Measurements from ENCODE around the gene SERPINA4.

Gene SERPINA4

DNA sequence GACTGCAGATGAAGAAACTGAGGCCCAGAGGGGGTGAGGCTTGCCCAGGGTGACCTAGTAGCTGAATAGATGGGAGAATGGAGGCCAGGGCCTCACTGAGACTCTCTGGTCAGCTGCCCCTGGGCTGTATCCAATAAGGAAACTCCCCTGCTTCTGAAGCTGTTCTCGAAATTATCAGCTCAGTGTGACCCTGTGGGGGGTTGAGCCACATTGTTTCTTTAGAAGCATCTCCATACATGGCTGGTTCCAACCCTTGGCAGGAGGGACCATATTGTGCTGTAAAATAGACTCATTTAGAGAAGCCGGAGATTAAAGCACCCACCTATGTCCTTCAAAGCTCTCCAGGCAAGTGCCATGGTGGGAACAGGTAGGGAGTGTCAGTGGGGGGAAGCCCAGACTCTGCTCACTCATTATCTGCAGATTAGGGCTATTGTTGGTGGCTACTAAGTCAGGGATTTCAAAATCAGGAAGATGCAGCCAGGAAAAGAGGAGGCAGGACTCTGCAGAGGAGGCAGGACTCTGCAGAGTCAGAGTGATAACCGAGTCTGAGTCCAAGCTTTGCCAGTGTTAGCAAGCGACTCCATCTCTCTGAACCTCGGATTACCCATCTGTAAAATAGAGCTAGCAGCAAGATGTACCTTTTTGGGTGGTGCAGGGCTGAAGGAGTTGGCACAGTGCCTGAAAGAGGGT is 23.5 kb downstream of the SERPINA4 start:
- Mint-ChIP-seq H3K9me3 (no peaks in the 10 kb centered on the region), H3K4me1 (ENCODE audit: low read depth) (no peaks in the 10 kb centered on the region), H3K4me3 (no peak overlapping the region), H3K36me3 (ENCODE audit: low read depth) (no peaks in the 10 kb centered on the region), H3K27ac (no peak overlapping the region), H3K27me3 (ENCODE audit: low read depth) (no peaks in the 10 kb centered on the region)

DNA sequence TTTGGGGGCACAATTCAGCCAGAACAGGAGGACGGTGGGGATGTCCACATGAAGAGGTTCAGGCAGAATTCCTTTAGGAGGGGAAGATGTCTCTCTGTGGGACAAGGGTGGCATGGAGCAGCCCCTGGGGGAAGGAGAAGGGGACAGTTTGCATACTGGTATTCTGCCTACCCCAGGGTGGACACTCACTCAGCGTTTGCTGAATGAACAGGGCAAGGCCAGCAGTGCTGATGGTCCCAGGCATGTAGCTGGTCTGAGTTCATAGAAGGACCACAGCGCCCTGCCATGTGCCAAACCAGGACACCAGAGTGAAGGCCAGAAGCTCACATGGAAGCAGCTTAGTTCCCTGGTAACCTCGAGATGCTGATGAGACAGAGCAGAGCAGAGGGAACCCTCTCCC is 25.4 kb downstream of the SERPINA4 start:
- Mint-ChIP-seq H3K27ac (no peak overlapping the region), H3K4me3 (no peak overlapping the region), H3K9me3 (no peaks in the 10 kb centered on the region), H3K27me3 (ENCODE audit: low read depth) (no peaks in the 10 kb centered on the region), H3K36me3 (ENCODE audit: low read depth) (no peaks in the 10 kb centered on the region), H3K4me1 (ENCODE audit: low read depth) (no peaks in the 10 kb centered on the region)

DNA sequence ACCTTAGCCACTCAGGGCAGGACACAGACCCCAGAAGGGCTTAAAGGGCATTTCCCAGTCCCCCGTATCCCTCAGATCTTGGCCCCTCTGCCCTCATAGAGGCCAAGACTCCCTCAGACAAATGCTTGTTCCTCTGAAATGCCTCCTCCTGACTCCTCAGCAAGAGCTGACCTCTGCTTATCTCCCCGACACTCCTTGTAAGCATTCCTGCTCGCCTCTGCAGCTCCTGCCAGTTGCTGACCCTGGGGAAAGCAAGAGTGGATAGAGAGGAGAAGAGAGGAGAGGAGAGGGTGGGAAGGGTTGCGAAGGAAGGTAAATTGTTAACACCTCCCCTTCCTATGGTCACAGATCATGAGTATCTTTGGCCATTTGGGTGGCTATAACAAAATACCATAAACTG is 27.1 kb downstream of the SERPINA4 start:
- H3K9me3 Mint-ChIP-seq = no peaks in the 10 kb centered on the region
- no peak overlapping the region for H3K4me3 Mint-ChIP-seq
- H3K36me3 Mint-ChIP-seq (ENCODE audit: low read depth) = no peaks in the 10 kb centered on the region
- no peaks in the 10 kb centered on the region for H3K4me1 Mint-ChIP-seq (ENCODE audit: low read depth)
- H3K27me3 Mint-ChIP-seq (ENCODE audit: low read depth) = no peaks in the 10 kb centered on the region
- H3K27ac Mint-ChIP-seq = no peak overlapping the region

DNA sequence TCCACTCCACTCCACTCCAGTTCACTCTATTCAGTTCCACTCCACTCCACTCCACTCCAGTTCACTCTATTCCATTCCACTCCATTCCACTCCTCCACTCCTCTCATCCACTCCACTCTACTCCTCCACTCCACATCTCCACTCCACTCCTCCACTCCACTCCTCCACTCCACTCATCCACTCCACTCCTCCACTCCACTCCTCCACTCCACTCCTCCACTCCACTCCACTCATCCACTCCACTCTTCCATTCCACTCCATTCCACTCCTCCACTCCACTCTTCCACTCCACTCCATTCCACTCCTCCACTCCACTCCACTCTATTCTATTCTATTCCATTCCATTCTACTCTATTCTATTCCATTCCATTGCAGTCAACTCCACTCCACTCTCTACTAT is 29.8 kb downstream of the SERPINA4 start:
- Mint-ChIP-seq H3K9me3 (no peaks in the 10 kb centered on the region), H3K4me1 (ENCODE audit: low read depth) (no peaks in the 10 kb centered on the region), H3K36me3 (ENCODE audit: low read depth) (no peaks in the 10 kb centered on the region), H3K27ac (no peak overlapping the region), H3K27me3 (ENCODE audit: low read depth) (no peaks in the 10 kb centered on the region), H3K4me3 (no peak overlapping the region)

DNA sequence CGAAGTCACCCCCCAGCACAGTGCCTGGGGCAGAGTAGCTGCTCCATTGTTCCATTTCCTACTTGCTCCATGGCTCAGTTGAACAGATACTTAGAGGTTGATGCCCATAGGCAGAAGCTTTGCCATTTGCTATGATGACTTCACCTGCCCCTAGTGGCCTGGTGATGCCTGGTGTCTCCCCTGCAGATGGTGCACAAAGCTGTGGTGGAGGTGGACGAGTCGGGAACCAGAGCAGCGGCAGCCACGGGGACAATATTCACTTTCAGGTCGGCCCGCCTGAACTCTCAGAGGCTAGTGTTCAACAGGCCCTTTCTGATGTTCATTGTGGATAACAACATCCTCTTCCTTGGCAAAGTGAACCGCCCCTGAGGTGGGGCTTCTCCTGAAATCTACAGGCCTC is 30.6 kb downstream of the SERPINA4 start:
- Mint-ChIP-seq H3K4me3 (no peak overlapping the region), H3K9me3 (no peaks in the 10 kb centered on the region), H3K36me3 (ENCODE audit: low read depth) (no peaks in the 10 kb centered on the region), H3K4me1 (ENCODE audit: low read depth) (no peaks in the 10 kb centered on the region), H3K27me3 (ENCODE audit: low read depth) (no peaks in the 10 kb centered on the region), H3K27ac (no peak overlapping the region)

DNA sequence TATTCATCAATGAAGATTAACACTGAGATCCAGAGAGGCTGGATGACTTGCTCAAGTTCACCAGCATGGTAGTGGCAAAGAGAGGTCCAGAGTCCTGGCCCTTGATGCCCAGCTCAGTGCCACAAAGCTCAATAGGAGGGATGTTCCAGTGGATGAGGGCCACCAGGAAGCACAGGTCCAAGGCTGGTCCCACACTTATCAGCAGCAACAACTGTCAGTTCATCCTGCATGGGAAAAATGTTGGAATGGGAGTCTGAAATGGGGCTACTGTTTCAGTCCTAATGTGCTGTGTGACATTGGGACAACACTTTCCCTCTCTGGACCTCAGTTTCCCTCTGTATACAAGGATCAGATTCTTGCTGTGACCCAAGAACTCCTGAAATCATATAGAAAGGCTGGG is 31.2 kb downstream of the SERPINA4 start:
- no peaks in the 10 kb centered on the region for H3K27me3 Mint-ChIP-seq (ENCODE audit: low read depth)
- no peak overlapping the region for H3K4me3 Mint-ChIP-seq
- H3K4me1 Mint-ChIP-seq (ENCODE audit: low read depth) = no peaks in the 10 kb centered on the region
- no peaks in the 10 kb centered on the region for H3K36me3 Mint-ChIP-seq (ENCODE audit: low read depth)
- H3K9me3 Mint-ChIP-seq = no peaks in the 10 kb centered on the region
- no peak overlapping the region for H3K27ac Mint-ChIP-seq

DNA sequence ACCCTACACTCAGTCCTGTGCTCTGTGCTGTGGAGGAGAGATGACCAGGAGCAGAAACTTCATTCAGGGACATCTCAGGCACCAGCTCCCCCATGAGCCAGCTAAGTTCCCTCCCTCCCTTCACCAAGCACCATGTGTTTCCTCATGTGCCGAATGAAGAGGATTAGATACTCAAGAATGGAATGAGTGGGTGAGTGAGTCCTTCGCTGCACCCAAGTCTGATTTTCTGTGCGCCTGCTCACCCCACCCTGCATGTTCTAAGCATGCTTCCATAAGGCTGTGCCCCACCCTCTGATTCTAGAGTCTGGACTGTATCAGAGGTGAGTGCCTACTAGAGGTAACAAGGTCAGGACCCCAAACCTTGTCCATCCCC is 32.1 kb downstream of the SERPINA4 start:
- H3K36me3 Mint-ChIP-seq (ENCODE audit: low read depth) = no peaks in the 10 kb centered on the region
- no peak overlapping the region for H3K27ac Mint-ChIP-seq
- no peaks in the 10 kb centered on the region for H3K4me1 Mint-ChIP-seq (ENCODE audit: low read depth)
- no peaks in the 10 kb centered on the region for H3K27me3 Mint-ChIP-seq (ENCODE audit: low read depth)
- no peak overlapping the region for H3K4me3 Mint-ChIP-seq
- H3K9me3 Mint-ChIP-seq = no peaks in the 10 kb centered on the region

DNA sequence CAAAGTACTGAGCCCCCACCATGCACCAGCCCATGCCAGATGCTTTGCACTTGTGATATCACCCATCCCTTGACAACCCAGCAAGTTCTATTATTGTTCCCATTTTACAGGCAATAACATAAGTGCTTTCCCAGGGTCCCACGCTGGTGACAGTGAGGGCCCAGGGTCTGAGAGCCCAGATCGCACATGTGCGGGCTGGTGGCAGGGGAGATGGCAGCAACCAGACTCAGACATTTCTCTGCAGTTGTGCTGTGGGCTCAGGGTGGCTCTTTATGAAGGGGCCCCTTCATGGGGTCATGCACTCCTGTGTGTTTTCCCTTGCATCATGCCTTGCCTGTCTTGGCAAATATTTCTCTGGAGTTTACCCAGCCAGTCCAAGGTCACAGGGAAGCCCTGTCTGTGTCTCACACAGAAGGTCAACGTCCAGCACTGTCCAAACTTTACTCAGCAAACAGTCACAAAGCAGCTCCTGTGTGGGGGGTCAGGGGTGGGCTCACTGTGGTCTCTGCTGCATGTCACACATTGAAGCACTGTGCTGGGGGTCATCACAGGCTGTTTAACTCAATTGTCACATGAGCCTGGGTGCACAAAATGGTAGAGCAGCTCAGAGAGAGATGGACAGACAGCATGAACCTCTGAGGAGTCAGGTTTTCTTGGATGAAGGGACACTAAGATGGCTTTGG is 32.6 kb downstream of the SERPINA4 start:
- no peak overlapping the region for H3K27ac Mint-ChIP-seq
- H3K36me3 Mint-ChIP-seq (ENCODE audit: low read depth) = no peaks in the 10 kb centered on the region
- H3K27me3 Mint-ChIP-seq (ENCODE audit: low read depth) = no peaks in the 10 kb centered on the region
- no peak overlapping the region for H3K4me3 Mint-ChIP-seq
- H3K4me1 Mint-ChIP-seq (ENCODE audit: low read depth) = no peaks in the 10 kb centered on the region
- H3K9me3 Mint-ChIP-seq = no peaks in the 10 kb centered on the region

DNA sequence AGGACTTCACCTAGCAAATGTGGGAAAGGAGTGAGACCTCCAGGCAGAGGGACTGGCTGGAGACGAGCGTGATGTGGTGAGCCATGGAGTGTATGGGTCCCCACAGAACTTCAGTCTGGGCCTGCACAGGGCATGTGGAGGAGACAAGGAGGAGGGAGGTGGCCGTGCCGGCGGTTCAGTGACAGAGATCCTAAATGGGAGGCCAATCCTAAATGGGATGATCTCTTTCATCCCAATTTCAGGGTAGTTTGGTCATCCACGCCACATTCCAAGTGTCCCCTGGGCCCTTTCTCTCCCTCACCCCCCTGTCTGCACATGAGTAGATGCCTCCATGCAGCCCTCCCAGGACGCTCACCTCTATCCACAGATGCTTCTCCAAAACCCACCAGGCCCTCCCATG is 33.2 kb downstream of the SERPINA4 start:
- Mint-ChIP-seq H3K27ac (no peak overlapping the region), H3K36me3 (ENCODE audit: low read depth) (no peaks in the 10 kb centered on the region), H3K27me3 (ENCODE audit: low read depth) (no peaks in the 10 kb centered on the region)

DNA sequence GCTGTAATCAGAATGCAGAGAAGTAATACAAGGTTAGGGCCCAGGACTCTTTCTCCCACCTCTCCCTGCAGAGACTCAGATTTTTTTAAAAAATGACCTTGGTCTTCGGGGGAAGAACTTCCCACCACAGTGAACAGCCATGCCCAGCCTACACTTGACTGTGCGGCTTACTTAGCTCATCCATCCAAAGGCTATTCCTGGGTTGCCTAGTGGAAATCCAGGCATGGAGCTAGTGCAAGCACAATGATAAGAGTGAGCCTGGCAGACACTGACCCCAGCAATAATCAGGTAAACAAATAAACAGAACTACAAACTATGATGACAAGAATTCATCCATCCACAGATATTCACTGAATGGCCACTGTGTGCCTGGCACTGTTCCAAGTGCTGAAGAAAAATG is 34.7 kb downstream of the SERPINA4 start:
- no peaks in the 10 kb centered on the region for H3K36me3 Mint-ChIP-seq (ENCODE audit: low read depth)
- no peak overlapping the region for H3K4me3 Mint-ChIP-seq
- no peaks in the 10 kb centered on the region for H3K9me3 Mint-ChIP-seq
- no peaks in the 10 kb centered on the region for H3K27me3 Mint-ChIP-seq (ENCODE audit: low read depth)
- no peak overlapping the region for H3K27ac Mint-ChIP-seq
- H3K4me1 Mint-ChIP-seq (ENCODE audit: low read depth) = no peaks in the 10 kb centered on the region

More for the DNA sequence above, 33.2 kb downstream of the SERPINA4 start:
- Mint-ChIP-seq H3K4me3 (no peak overlapping the region), H3K9me3 (no peaks in the 10 kb centered on the region), H3K4me1 (ENCODE audit: low read depth) (no peaks in the 10 kb centered on the region)

DNA sequence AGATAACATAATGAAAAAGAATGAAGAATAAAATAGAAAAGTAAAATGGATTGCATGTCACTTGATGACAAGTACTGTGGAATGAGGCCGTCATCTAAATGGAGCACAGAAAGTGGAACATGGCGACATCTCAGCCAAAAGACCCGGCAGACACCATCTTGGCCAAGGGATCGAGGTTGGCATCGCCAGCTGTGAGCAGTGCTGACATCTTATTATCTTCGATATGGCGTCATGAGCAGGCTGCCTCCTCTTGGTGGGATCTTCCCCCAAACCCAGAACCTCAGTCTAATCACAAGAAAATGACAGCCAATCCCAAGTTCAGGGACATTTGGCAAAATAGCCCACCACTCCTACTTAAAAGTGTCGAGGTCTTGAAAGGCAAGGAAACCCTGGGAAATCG is 35.1 kb downstream of the SERPINA4 start:
- Mint-ChIP-seq H3K4me1 (ENCODE audit: low read depth) (no peaks in the 10 kb centered on the region), H3K36me3 (ENCODE audit: low read depth) (no peaks in the 10 kb centered on the region), H3K9me3 (no peaks in the 10 kb centered on the region), H3K27ac (no peak overlapping the region), H3K4me3 (no peak overlapping the region), H3K27me3 (ENCODE audit: low read depth) (no peaks in the 10 kb centered on the region)

DNA sequence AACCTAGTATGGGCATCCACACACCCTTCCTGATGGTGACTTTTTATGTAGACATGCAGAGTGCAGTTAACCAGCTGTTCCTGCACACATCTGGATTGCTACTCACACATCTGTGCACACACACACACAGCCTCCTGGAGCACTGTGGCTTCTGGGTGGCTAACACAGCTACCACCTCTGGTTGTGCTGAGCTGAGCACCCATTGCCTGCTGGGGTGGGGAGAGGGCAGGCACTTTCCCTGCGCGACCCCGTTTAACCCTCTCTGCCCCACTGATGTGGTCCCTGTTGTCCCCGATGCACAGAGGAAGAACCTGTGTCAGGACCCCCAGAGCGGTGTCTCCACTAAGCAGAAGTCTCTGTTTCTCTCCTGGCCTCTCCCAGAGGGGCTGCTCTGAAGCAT is 36.5 kb downstream of the SERPINA4 start:
- no peak overlapping the region for H3K27ac Mint-ChIP-seq
- no peak overlapping the region for H3K4me3 Mint-ChIP-seq
- no peaks in the 10 kb centered on the region for H3K27me3 Mint-ChIP-seq (ENCODE audit: low read depth)
- H3K9me3 Mint-ChIP-seq = no peaks in the 10 kb centered on the region
- no peaks in the 10 kb centered on the region for H3K4me1 Mint-ChIP-seq (ENCODE audit: low read depth)
- no peaks in the 10 kb centered on the region for H3K36me3 Mint-ChIP-seq (ENCODE audit: low read depth)

DNA sequence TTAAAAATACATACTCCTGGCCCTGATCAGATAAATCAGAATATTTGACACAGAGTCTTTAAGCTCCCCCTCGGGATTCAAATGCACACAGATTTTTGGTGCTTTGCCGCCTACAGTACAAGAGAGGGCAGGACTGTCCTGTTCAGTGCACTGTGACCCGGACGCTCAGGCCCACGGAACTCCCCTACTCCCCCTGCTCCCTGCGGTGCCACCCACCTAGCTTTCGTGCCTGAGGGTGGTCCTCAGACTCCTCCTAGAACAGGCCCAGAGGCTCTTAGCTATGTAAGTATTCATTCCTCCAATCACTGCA is 37.2 kb downstream of the SERPINA4 start:
- Mint-ChIP-seq H3K9me3 (no peaks in the 10 kb centered on the region), H3K36me3 (ENCODE audit: low read depth) (no peaks in the 10 kb centered on the region), H3K27me3 (ENCODE audit: low read depth) (no peaks in the 10 kb centered on the region), H3K4me1 (ENCODE audit: low read depth) (no peaks in the 10 kb centered on the region), H3K4me3 (no peak overlapping the region), H3K27ac (no peak overlapping the region)

DNA sequence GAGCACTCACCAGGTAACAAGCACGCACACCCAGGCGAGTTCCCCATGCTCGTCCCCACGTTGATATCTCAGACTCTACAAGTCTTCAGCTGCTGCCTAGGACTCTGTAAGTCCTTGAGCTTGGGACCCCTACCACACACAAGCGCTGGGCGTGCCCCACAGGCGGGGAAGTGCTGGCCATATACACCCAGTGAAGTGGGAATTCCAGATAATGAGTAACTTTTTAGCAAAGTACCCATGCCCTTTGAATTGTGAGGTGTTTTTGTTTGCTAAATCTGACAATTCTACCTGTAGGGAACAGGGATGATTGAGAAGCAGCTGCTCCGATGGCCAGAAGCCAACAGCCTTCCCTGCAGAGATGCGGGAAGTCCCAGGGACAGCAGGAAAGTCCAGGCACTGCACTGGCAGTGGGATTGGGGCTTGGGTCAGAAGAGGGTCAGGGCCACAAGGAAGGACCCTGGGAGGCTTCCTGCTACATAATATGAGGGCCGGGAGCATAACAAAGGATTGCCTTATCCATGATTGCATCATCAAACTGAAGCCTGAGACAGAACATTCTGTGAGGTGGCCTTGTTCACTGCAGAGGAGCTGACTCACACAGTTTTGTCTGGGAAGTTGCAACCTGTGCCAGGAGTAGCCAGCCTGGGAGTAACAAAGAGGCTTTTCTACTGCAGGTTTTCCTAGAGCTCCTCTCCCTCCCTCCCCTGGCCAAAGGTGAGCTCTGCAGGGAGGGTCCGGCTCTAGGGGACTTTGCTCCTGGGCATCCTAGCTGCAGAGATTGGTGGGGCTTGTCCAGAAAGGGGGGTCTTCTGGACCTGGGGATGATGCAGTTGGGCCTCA is 37.8 kb downstream of the SERPINA4 start:
- Mint-ChIP-seq H3K27ac (no peak overlapping the region), H3K4me1 (ENCODE audit: low read depth) (no peaks in the 10 kb centered on the region), H3K9me3 (no peaks in the 10 kb centered on the region), H3K27me3 (ENCODE audit: low read depth) (no peaks in the 10 kb centered on the region), H3K4me3 (no peak overlapping the region), H3K36me3 (ENCODE audit: low read depth) (no peaks in the 10 kb centered on the region)

DNA sequence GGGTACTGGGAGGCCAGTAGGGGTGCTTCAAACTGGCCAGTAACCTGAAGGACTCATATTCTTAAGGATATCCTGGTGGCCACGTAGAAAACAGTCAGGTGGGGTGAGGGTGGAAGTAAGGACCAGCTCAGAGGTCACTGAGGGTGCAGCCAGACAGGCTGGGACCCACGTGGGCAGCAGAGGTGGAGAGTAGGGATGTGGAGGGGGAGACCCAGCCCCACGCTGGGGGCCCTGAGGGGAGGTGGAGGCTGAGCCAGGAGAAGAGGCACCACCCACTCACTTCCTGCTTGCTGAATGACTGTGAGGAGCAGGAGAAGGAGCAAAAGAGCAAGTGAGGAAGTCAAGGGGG is 38.4 kb downstream of the SERPINA4 start:
- H3K4me3 Mint-ChIP-seq = no peak overlapping the region

More for the DNA sequence above, 38.4 kb downstream of the SERPINA4 start:
- no peaks in the 10 kb centered on the region for H3K27me3 Mint-ChIP-seq (ENCODE audit: low read depth)
- no peaks in the 10 kb centered on the region for H3K4me1 Mint-ChIP-seq (ENCODE audit: low read depth)
- H3K36me3 Mint-ChIP-seq (ENCODE audit: low read depth) = no peaks in the 10 kb centered on the region
- no peak overlapping the region for H3K27ac Mint-ChIP-seq
- no peaks in the 10 kb centered on the region for H3K9me3 Mint-ChIP-seq
